Measurements from ENCODE around the gene VIPAS39. TPM values are rescaled to one million over a fixed set of nuclear protein-coding genes. Genes with fewer than 3 reads are reported as not detected.

Gene VIPAS39
- 10.3 and 16.2 TPM in 2 replicates for total RNA-seq

DNA sequence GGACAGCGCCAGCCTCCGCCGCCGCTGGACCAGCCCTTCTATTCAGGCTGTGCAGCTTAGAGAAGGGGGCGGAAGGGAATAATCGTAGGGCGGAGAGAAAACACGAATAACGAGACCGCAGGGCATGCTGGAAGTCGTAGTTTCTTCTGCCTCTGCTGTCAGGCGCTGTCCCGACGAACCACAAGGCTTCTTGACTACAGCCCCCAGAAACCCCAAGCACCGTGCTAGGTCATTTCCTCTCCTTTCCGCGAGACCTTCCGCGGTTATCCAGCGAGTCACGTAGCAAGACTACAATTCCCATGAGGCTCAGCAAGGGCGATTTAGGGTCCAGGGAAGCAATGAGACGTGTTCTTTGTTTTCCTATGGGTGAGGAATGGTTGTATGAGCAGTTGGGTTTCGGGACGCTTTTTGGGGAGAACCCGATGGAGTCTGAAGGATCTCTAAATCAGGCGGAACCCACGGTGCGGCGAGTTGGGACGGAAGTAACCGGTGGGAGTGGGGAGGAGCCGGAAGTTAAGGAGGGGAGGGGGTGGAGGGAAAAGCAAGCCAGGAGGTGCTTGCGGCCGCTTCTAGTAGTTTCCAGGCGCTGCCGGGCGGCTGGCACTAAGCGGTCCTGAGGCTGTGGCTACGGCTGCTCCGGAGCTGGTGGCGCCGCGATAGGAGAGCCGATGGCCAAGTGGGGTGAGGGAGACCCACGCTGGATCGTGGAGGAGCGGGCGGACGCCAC is at the start of gene VIPAS39, which contains the start of gene AHSA1:
Gene VIPAS39 (minus strand): TSS at position 80 of the 727 bp plus-strand sequence. CDS start 3,499 bp downstream, outside the sequence.
Gene AHSA1 (plus strand): TSS at position 572 of the 727 bp plus-strand sequence. CDS start 97 bp downstream, at position 669.

DNA sequence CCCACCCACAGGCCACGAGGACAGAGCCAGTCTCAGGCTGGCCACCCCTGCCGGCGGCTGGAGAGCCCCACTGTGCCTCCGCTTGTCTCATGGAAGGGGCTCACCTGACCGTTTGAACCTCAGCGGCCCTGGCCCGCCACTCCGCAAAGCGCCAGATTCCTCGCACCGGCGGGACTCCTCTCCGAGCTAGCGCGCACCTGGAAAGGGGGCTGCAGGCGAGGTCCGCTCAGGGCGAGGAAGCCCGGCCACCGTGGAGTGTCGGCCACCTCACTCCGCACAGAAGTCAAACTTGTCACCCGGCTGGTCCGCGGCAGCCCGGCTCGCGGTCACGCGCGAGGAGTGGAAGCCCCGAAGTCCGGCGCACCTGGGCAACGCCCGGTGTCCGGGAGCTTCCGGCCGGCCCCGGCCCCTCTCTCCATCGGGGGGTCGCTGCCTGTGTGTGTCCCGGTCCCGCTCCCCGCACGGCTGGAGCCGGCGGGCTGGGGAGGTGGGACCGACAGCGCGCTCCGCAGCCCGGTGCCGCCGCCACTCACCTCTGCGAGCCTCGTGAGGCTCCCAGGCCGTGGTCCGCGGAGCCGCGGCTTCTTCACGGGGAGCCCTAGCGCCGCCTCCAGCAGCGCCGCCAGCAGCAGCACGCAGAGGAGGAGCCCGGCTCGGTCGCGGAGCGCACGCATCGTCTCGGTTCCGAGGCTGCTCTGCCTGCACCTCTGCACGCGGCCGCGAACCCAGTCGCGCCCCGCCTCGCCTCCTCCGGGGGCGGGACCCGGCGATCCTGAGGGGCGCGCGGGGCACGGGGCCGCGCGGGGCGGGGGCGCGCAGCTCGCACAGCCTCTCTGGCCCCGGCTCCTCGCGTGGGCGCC is 40.9 kb upstream of the VIPAS39 start, which contains the start of gene ISM2:
Gene ISM2 (minus strand): TSS at position 697 of the 860 bp plus-strand sequence. CDS start 23 bp downstream, at position 674.

DNA sequence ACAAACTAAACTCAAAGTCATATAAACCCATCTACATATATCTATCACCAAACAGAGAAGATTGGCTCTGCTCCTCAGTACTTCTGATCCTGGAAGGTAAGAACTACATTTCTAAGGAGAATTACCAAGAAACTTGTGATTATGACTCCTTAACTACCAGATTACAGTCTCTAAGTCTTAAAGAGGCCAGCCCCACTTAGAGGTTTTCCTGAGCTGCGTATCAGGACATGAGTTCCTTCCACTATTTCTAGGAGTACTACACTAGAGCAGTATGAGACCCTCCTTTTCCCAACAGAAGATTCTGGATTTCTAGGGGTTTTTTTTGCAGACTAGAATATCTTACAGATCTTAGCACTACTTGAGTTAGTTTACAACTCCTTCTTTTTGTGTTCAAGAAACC is 34.0 kb downstream of the VIPAS39 start, which contains the start of gene NOXRED1:
Gene NOXRED1 (minus strand): TSS at position 101 of the 400 bp plus-strand sequence. CDS start 634 bp downstream, outside the sequence.

DNA sequence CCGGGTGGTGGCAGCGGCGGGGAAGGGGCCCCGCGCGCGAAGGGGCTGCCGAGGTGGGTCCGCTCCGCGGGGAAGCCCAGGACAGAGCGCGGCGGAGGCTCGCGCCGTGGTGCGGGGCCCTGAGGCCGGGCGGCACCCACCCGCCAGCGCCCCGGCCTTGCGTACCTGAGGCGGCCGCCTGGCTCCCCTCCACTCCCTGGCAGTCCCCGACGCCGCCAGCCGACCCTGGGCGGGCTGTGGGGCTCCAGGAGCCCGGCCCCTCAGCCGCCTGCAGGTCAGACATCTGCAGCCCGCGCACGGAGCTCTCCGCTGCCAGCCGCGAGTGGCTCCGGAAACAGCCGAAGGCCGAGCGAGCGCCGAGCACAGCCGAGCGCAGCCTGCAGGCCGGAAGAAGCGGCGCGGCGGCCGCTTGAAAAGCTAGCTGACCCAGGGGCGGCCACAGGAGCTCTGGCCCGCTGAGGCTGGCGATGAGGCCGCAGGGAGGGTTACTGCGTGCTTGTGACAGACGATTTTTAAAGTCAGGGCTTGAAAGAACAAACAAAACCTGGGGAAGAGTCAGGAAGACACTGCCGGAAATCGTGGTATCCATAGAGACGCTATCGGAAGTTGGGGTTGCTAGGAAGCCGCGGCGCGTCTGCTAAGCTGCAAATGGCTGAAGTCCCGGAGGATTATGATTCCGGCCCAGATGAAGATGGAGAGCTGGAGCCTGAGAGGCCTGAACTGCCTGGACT is 80.5 kb downstream of the VIPAS39 start, which contains the start of the genes SAMD15 and TMED8:
Gene SAMD15 (plus strand): TSS at position 609 of the 731 bp plus-strand sequence. CDS start 40 bp downstream, at position 649.
Gene TMED8 (minus strand): TSS at position 324 of the 731 bp plus-strand sequence. CDS start 41 bp downstream, at position 283.

Other genes with a start within 250 kb of the VIPAS39 start
- gene NGB, start 186.4 kb downstream of the VIPAS39 start, total RNA-seq = 0.23 TPM in 1 of 2 replicates, not detected in the other
- gene POMT2, start 136.7 kb downstream of the VIPAS39 start, total RNA-seq = 5.2 and 15.3 TPM in 2 replicates
- gene GSTZ1, start 136.6 kb downstream of the VIPAS39 start, total RNA-seq = 48.2 and 63.5 TPM in 2 replicates
- gene TMED8, start 80.5 kb downstream of the VIPAS39 start, total RNA-seq = 6.3 and 9.4 TPM in 2 replicates
- gene SAMD15, start 80.2 kb downstream of the VIPAS39 start, total RNA-seq = 0.35 and 0.56 TPM in 2 replicates
- gene NOXRED1, start 34.1 kb downstream of the VIPAS39 start, total RNA-seq = 0.35 TPM in 1 of 2 replicates, not detected in the other
- gene AHSA1, start 492 bp upstream of the VIPAS39 start, total RNA-seq = 162 and 164 TPM in 2 replicates
- 0.14 TPM in 1 of 2 replicates, not detected in the other for gene ISM2, start 41.2 kb upstream of the VIPAS39 start, total RNA-seq
- gene SPTLC2, start 159.0 kb upstream of the VIPAS39 start, total RNA-seq = 20.6 and 22.9 TPM in 2 replicates